ENCODE data around the gene LYPD6. TPM values are rescaled to one million over a fixed set of nuclear protein-coding genes. Genes with fewer than 3 reads are reported as not detected.

The LYPD6 gene
- total and polyA plus RNA-seq, 4 donors: 0.15 to 0.42 (median 0.23) TPM

GRCh38 chr2:149364839-149365238, 34.5 kb downstream of the LYPD6 start:
- Histone ChIP-seq H3K9ac (ENCODE audit: low read depth in 1 of 2, low read length in 2 of 2) (no peak overlapping the region), H3K4me1 (ENCODE audit: control insufficient read depth in 4 of 4, insufficient read depth in 4 of 4, low read length in 3 of 4) (peaks cover 0 to 16% (median 13%) of the 10 kb centered on the region in 4 donors), H3K36me3 (ENCODE audit: control insufficient read depth in 4 of 4, insufficient read depth in 3 of 4, low read depth in 1 of 4, low read length in 3 of 4) (no peaks in the 10 kb centered on the region), H3K27me3 (ENCODE audit: control insufficient read depth in 4 of 4, insufficient read depth in 4 of 4, low read length in 3 of 4) (no peaks in the 10 kb centered on the region), H3K27ac (ENCODE audit: low read depth in 1 of 2, low read length in 2 of 2) (no peak overlapping the region), H3K9me3 (ENCODE audit: control insufficient read depth in 4 of 4, low read length in 3 of 4) (no peaks in the 10 kb centered on the region), H3K4me3 (ENCODE audit: low read depth in 1 of 3, low read length in 3 of 3) (no peak overlapping the region)
- DNase-seq (ENCODE audit: low spot score): no peak
- TF ChIP-seq YY1 (IDR thresholded peaks at IDR 0.05) (no peak), RXRA (IDR thresholded peaks at IDR 0.05) (no peak), REST (IDR thresholded peaks at IDR 0.05) (no peak), HNF4A (conservative IDR thresholded peaks at IDR 0.05) (no peak), CTCF (IDR thresholded peaks at IDR 0.05; ENCODE audit: low read depth, low read length, missing input control) (no peak), NR2F2 (IDR thresholded peaks at IDR 0.05) (no peak), FOXA2 (IDR thresholded peaks at IDR 0.05) (no peak), ATF3 (IDR thresholded peaks at IDR 0.05) (no peak), MAX (IDR thresholded peaks at IDR 0.05) (no peak)

GRCh38 chr2:149365931-149366583, 35.7 kb downstream of the LYPD6 start:
- H3K9me3 ChIP-seq (ENCODE audit: control insufficient read depth in 4 of 4, low read length in 3 of 4): no peaks in the 10 kb centered on the region
- 39% methylated on average over 5 of the region's 5 CpGs for WGBS
- H3K27me3 ChIP-seq (ENCODE audit: control insufficient read depth in 4 of 4, insufficient read depth in 4 of 4, low read length in 3 of 4): no peaks in the 10 kb centered on the region
- peaks cover 0 to 16% (median 13%) of the 10 kb centered on the region in 4 donors for H3K4me1 ChIP-seq (ENCODE audit: control insufficient read depth in 4 of 4, insufficient read depth in 4 of 4, low read length in 3 of 4)
- no peak for DNase-seq (ENCODE audit: low spot score)
- no peak overlapping the region for H3K27ac ChIP-seq (ENCODE audit: low read depth in 1 of 2, low read length in 2 of 2)
- TF ChIP-seq CTCF (IDR thresholded peaks at IDR 0.05; ENCODE audit: low read depth, low read length, missing input control): no peak
- no peak for TF ChIP-seq SP1 (IDR thresholded peaks at IDR 0.05)
- TF ChIP-seq ZBTB33 (IDR thresholded peaks at IDR 0.05): no peak
- peak; percentile 26 to 50 for TF ChIP-seq HNF4A (conservative IDR thresholded peaks at IDR 0.05)
- TF ChIP-seq RAD21 (IDR thresholded peaks at IDR 0.05): peak; percentile 21 to 34
- no peak for TF ChIP-seq HNF4G (IDR thresholded peaks at IDR 0.05)
- peak; percentile 49 for TF ChIP-seq YY1 (IDR thresholded peaks at IDR 0.05)
- peak; percentile 82 for TF ChIP-seq NR2F2 (IDR thresholded peaks at IDR 0.05)
- TF ChIP-seq RXRA (IDR thresholded peaks at IDR 0.05): peak in 1 of 2 donors; percentile 65
- TF ChIP-seq JUND (IDR thresholded peaks at IDR 0.05): no peak
- TF ChIP-seq FOXA1 (IDR thresholded peaks at IDR 0.05): no peak
- TF ChIP-seq REST (IDR thresholded peaks at IDR 0.05): peak; percentile 27
- H3K36me3 ChIP-seq (ENCODE audit: control insufficient read depth in 4 of 4, insufficient read depth in 3 of 4, low read depth in 1 of 4, low read length in 3 of 4): no peaks in the 10 kb centered on the region
- H3K4me3 ChIP-seq (ENCODE audit: low read depth in 1 of 3, low read length in 3 of 3): no peak overlapping the region
- no peak overlapping the region for H3K9ac ChIP-seq (ENCODE audit: low read depth in 1 of 2, low read length in 2 of 2)

Measured in liver (tissue), 9 donors.